ENCODE measurements around the gene ISL1.

Gene ISL1

GRCh38 chr5:51383131-51384121, at the start of gene ISL1:
Gene ISL1, plus strand, starts transcription at chr5:51383448. Its CDS starts 224 bp downstream, at chr5:51383672.
- no peak for DNase-seq (ENCODE audit: low spot score)

- DNase-seq (ENCODE audit: low spot score) = no peak
These were observed 46.4 kb upstream of the ISL1 start for GRCh38 chr5:51336878-51337277.

GRCh38 chr5:51345106-51345505, 38.1 kb upstream of the ISL1 start:
- no peak for DNase-seq (ENCODE audit: low spot score)

- DNase-seq (ENCODE audit: low spot score) = no peak
These were observed 36.1 kb upstream of the ISL1 start for GRCh38 chr5:51347157-51347556.

- no peak for DNase-seq (ENCODE audit: low spot score)
These were observed 35.5 kb upstream of the ISL1 start for GRCh38 chr5:51347704-51348103.

GRCh38 chr5:51371052-51371451, 12.2 kb upstream of the ISL1 start:
- DNase-seq (ENCODE audit: low spot score) = no peak

- no peak for DNase-seq (ENCODE audit: low spot score)
These were observed 9.2 kb upstream of the ISL1 start for GRCh38 chr5:51373880-51374523.

GRCh38 chr5:51375084-51375483, 8.2 kb upstream of the ISL1 start:
- no peak for DNase-seq (ENCODE audit: low spot score)

- no peak for DNase-seq (ENCODE audit: low spot score)
These were observed 6.7 kb upstream of the ISL1 start for GRCh38 chr5:51376509-51376908.

- DNase-seq (ENCODE audit: low spot score) = no peak
These were observed 5.8 kb upstream of the ISL1 start for GRCh38 chr5:51377151-51378060.

- no peak for DNase-seq (ENCODE audit: low spot score)
These were observed 5.2 kb upstream of the ISL1 start for GRCh38 chr5:51378061-51378409.

GRCh38 chr5:51378448-51379330, 4.6 kb upstream of the ISL1 start:
- no peak for DNase-seq (ENCODE audit: low spot score)

- no peak for DNase-seq (ENCODE audit: low spot score)
These were observed 3.9 kb upstream of the ISL1 start for GRCh38 chr5:51379331-51379700.

- DNase-seq (ENCODE audit: low spot score) = no peak
These were observed 2.5 kb upstream of the ISL1 start for GRCh38 chr5:51380603-51381207.

GRCh38 chr5:51381761-51382474, 1.3 kb upstream of the ISL1 start:
- no peak for DNase-seq (ENCODE audit: low spot score)

GRCh38 chr5:51382521-51383130, 622 bp upstream of the ISL1 start:
- no peak for DNase-seq (ENCODE audit: low spot score)

- no peak for DNase-seq (ENCODE audit: low spot score)
These were observed 1.1 kb downstream of the ISL1 start for GRCh38 chr5:51384281-51384840.

- no peak for DNase-seq (ENCODE audit: low spot score)
These were observed 2.0 kb downstream of the ISL1 start for GRCh38 chr5:51385216-51385615.

All from hematopoietic multipotent progenitor cell treated with erythropoietin and hydrocortisone succinate and interleukin-3 and kit ligand, for 15 days (in vitro differentiated cells).